A549 (cell line): ENCODE data around the gene GFER. TPM values are rescaled to one million over a fixed set of nuclear protein-coding genes. Genes with fewer than 3 reads are reported as not detected.
A peak's percentile ranks its signal among the peaks of the same experiment; 100 is the strongest.

Experiments used
- ATAC-seq, 2 experiments: fragments of 200-7000 bp in 1 of 2; fragments of >200 bp in 1 of 2; cut with Nextera tagmentation in 1 of 2; cut with Tn5 transposase in 1 of 2; 3 replicates each; pipeline versions ENCODE4 v1.8.0 to v1.9.1; 2018 to 2020; ENCODE audit warnings: mild to moderate bottlenecking in 1 of 2, moderate library complexity in 1 of 2
- CTCF ChIA-PET: fragments of 300-600 bp; sonication (Branson Sonifier 250); formaldehyde crosslinking; extraction: SDS; loops from one replicate; lab custom pipeline; 2021; ENCODE audit warnings: antibody characterized with exemption, inconsistent platforms; lab: Yijun Ruan, JAX
- POLR2A ChIA-PET: fragments of 350-600 bp; formaldehyde crosslinking; extraction: SDS; loops from one replicate; lab custom pipeline; 2021; ENCODE audit warnings: antibody characterized with exemption, inconsistent platforms; lab: Yijun Ruan, JAX
- DNase-seq, 2 experiments: peaks; one replicate each; pipeline versions ENCODE4 v3.0.0 to v3.0.0-alpha.2; 2011 to 2016; ENCODE audit warnings: low read depth in 1 of 2, low spot score in 1 of 2
- FAIRE-seq: peaks from 2 replicates; lab custom pipeline; 2011; peaks lifted over from hg19 to GRCh38; lab: Jason Lieb, UNC
- H3K27ac ChIP-seq, 2 experiments: fragments of >200 bp; sonication (Bioruptor Twin); formaldehyde crosslinking; 3 replicates each; pipeline ENCODE4 v1.5.1; 2016 to 2017
- H3K4me1 ChIP-seq: fragments of >200 bp; sonication (Bioruptor Twin); formaldehyde crosslinking; 3 replicates; pipeline ENCODE4 v1.6.1; 2016
- H3K4me2 ChIP-seq: fragments of >200 bp; sonication (Bioruptor Twin); formaldehyde crosslinking; 3 replicates; pipeline ENCODE4 v1.6.1; 2016
- H3K4me3 ChIP-seq: fragments of >200 bp; sonication (Bioruptor Twin); formaldehyde crosslinking; 3 replicates; pipeline ENCODE4 v1.5.1; 2016
- H3K9me3 ChIP-seq: fragments of >200 bp; sonication (Bioruptor Twin); formaldehyde crosslinking; 3 replicates; pipeline ENCODE4 v1.6.1; 2016
- CBX2 ChIP-seq: fragments of 200-600 bp; sonication (generic); IDR thresholded peaks from 2 replicates; pipeline ENCODE4 v1.6.1; 2016; ENCODE audit warnings: low read depth, mild to moderate bottlenecking, borderline replicate concordance
- CHD2 ChIP-seq: fragments of 150-350 bp; IDR thresholded peaks from 2 replicates; pipeline ENCODE4 v1.6.1; 2014; ENCODE audit warnings: low read length; ENCODE audit not compliant: partially characterized antibody
- EP300 ChIP-seq, 2 experiments: fragments of >200 bp; sonication (Bioruptor Twin); formaldehyde crosslinking; IDR thresholded peaks; 2 replicates in 1 of 2; 3 replicates in 1 of 2; pipeline ENCODE4 v1.6.1; 2016 to 2017
- FOSL2 ChIP-seq, 2 experiments: fragments of 450-650 bp in 1 of 2; fragments of >200 bp in 1 of 2; sonication (Bioruptor Twin) in 1 of 2; formaldehyde crosslinking; IDR thresholded peaks; 2 replicates each; pipeline versions ENCODE4 v1.5.0 to v1.6.1; 2016 to 2020; ENCODE audit warnings: mild to moderate bottlenecking in 1 of 2, moderate library complexity in 1 of 2
- FOXS1 ChIP-seq: fragments of 250-450 bp; sonication (Bioruptor Pico); IDR thresholded peaks from 2 replicates; pipeline ENCODE4 v1.5.0; 2020; ENCODE audit warnings: mild to moderate bottlenecking, moderate library complexity
- GATA3 ChIP-seq: IDR thresholded peaks from 2 replicates; pipeline ENCODE4 v1.6.1; 2012; ENCODE audit warnings: borderline replicate concordance
- HDAC2 ChIP-seq: fragments of 200-600 bp; sonication (generic); IDR thresholded peaks from 2 replicates; pipeline ENCODE4 v1.6.1; 2016
- JUN ChIP-seq, 2 experiments: fragments of >200 bp; sonication (Bioruptor Twin); formaldehyde crosslinking; IDR thresholded peaks; 2 replicates in 1 of 2; 3 replicates in 1 of 2; pipeline ENCODE4 v1.6.1; 2016 to 2017
- JUNB ChIP-seq: fragments of >200 bp; sonication (Bioruptor Twin); formaldehyde crosslinking; IDR thresholded peaks from 2 replicates; pipeline ENCODE4 v1.6.1; 2016
- KDM1A ChIP-seq: fragments of 200-600 bp; sonication (generic); IDR thresholded peaks from 2 replicates; pipeline ENCODE4 v1.6.1; 2016; ENCODE audit warnings: low read depth, mild to moderate bottlenecking
- MAFK ChIP-seq: fragments of 450-650 bp; IDR thresholded peaks from 2 replicates; pipeline ENCODE4 v1.6.1; 2014; ENCODE audit not compliant: partially characterized antibody
- RAD21 ChIP-seq, 2 experiments: fragments of >200 bp in 1 of 2; sonication (Bioruptor Twin) in 1 of 2; formaldehyde crosslinking in 1 of 2; IDR thresholded peaks in 1 of 2; conservative IDR thresholded peaks in 1 of 2; 2 replicates in 1 of 2; 3 replicates in 1 of 2; pipeline ENCODE4 v1.6.1; 2012 to 2018; ENCODE audit warnings: inconsistent platforms in 1 of 2
- RCOR1 ChIP-seq: fragments of 150-350 bp; IDR thresholded peaks from 2 replicates; pipeline ENCODE4 v1.6.1; 2014; ENCODE audit warnings: antibody characterized with exemption, low read length, low read depth
- RFX5 ChIP-seq: fragments of 450-650 bp; IDR thresholded peaks from 2 replicates; pipeline ENCODE4 v1.7.1; 2014; ENCODE audit warnings: antibody characterized with exemption, mild to moderate bottlenecking, moderate library complexity
- SMC3 ChIP-seq: fragments of >200 bp; sonication (Bioruptor Twin); formaldehyde crosslinking; IDR thresholded peaks from 3 replicates; pipeline ENCODE4 v1.6.1; 2018; ENCODE audit warnings: inconsistent platforms
- TFCP2L1 ChIP-seq: fragments of 250-450 bp; sonication (Bioruptor Pico); IDR thresholded peaks from 2 replicates; pipeline ENCODE4 v1.5.0; 2021; ENCODE audit warnings: mild to moderate bottlenecking
- ZNF302 ChIP-seq: fragments of 250-450 bp; sonication (Bioruptor Pico); IDR thresholded peaks from 2 replicates; pipeline ENCODE4 v1.9.0; 2021; ENCODE audit warnings: inconsistent platforms, mild to moderate bottlenecking, moderate library complexity
- WGBS: methylation state at CpG from one replicate; pipeline ENCODE4 v1.1.6; 2017; ENCODE audit errors: missing lambda C conversion rate; 5-methylcytosine and 5-hydroxymethylcytosine counted together
- polyA plus RNA-seq, 4 experiments: library from polyadenylated mRNA; depleted of rRNA in 3 of 4; stranded (reverse); fragments of >200 nt; fragmentation: RNase III in 1 of 4; extraction: RNeasy Plus Mini Kit Qiagen cat#74134 plus additional on column Dnase treatment in 1 of 4; gene quantifications; 2 replicates in 3 of 4; 3 replicates in 1 of 4; pipeline ENCODE4 v1.2.3, GENCODE V29; 2011 to 2017
- TF ChIP-seq, protein P1 (sequence below): fragments of 450-650 bp; IDR thresholded peaks from 2 replicates; pipeline ENCODE4 v1.6.1; 2014; ENCODE audit warnings: antibody characterized with exemption
- TF ChIP-seq, protein P2 (sequence below): IDR thresholded peaks from 2 replicates; pipeline ENCODE4 v1.6.1; 2012
- TF ChIP-seq, protein P3 (sequence below): fragments of >200 bp; sonication (Bioruptor Twin); formaldehyde crosslinking; IDR thresholded peaks from 3 replicates; pipeline ENCODE4 v1.6.1; 2016

Gene GFER
- polyA plus RNA-seq, 2 of the 4 experiments (the other 2 are of a cell fraction): 12.9 to 33.9 TPM

DNA sequence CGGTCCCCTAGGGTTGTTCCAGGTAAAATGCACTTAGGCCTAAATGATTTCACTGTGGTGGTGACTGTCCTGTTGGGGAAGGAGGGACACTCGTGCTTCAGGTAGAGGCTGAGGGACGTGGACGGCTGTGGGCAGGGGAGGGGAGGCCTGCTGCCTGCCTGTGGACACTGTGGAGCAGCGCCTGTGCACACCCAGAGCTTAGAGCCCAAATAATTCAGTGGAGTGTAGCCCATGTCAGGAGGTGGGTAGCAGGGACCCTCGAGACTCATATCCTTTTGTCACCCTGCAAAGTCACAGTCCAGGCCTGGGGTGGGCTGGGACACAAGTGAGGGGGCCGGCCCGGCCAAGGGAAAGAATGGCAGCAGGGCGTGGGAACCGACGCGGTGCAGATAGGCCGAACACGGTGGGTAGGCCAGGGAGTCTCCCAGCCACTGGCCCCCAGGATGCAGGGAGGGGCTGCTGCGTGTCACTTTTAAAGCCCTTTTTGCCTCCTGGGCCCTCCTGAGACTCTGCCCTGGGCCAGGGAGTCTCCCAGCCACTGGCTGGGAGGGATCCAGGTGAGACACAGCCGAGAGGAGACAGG, 42.0 kb downstream of the GFER start:
- ATAC-seq: no peak
- peak overlapping the region; percentile 81 to 88 for H3K27ac ChIP-seq
- peak overlapping the region; percentile 97 for H3K4me2 ChIP-seq
- no peak for FAIRE-seq
- H3K4me3 ChIP-seq: peak overlapping the region; percentile 82
- DNase-seq: no peak
- H3K9me3 ChIP-seq: no peaks in the 10 kb centered on the region
- WGBS: 83% methylated on average over 15 of the region's 16 CpGs
- TF ChIP-seq RFX5 (no peak), ZNF302 (CRISPR knock-in tag) (no peak), FOXS1 (CRISPR knock-in tag) (no peak), JUNB (no peak), RAD21 (conservative IDR thresholded peaks at IDR 0.05 in 1 of 2, IDR thresholded peaks at IDR 0.05 in 1 of 2) (no peak), EP300 (IDR thresholded peaks at IDR 0.05) (no peak), SMC3 (no peak), KDM1A (no peak), MAFK (no peak), CBX2 (no peak), FOSL2 (IDR thresholded peaks at IDR 0.05) (no peak), FOSL2 (CRISPR knock-in tag; IDR thresholded peaks at IDR 0.05) (no peak), TFCP2L1 (CRISPR knock-in tag) (no peak), RCOR1 (no peak)
- TF ChIP-seq, protein P1, sequence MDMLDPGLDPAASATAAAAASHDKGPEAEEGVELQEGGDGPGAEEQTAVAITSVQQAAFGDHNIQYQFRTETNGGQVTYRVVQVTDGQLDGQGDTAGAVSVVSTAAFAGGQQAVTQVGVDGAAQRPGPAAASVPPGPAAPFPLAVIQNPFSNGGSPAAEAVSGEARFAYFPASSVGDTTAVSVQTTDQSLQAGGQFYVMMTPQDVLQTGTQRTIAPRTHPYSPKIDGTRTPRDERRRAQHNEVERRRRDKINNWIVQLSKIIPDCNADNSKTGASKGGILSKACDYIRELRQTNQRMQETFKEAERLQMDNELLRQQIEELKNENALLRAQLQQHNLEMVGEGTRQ: no peak
- POLR2A ChIA-PET: no interaction called here
- CTCF ChIA-PET: interaction anchor here (0.6 to 7.8 kb wide), 7 partner anchors 10 to 425 kb away, joined by 3 to 117 read pairs (median 4); partner anchors contain the start of genes ECI1 and PKD1
- peaks cover 34% of the 10 kb centered on the region for H3K4me1 ChIP-seq

DNA sequence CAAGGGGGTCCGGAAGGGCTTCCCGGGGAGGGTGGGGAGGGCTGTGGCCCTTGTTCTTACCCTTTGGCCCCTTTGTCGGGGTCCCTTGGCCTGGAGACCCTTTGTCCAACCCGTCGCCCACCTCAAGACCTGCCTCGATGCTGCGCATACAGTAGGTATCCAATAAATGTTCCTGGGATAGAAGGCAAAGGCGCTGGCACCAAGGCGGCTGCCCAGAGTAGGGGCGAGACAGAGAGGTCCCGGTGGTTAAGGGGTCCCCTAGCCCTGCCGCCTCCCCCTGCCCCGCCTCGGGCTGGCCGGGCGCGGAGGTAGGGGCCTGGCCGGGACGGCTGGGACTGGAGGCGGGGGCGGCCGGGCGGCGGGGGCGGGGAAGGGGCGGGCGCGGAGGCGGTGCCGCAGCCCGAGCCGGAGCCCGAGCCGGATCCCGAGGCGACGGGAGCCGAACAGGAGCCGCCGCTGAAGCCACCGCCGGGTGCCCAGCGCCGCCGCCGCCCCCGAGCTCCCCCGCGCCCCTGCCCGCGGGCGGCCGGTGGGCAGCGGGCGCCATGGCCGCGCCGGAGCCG, 42.5 kb downstream of the GFER start, which contains the start of gene NHERF2:
Gene NHERF2 (plus strand): TSS at position 442 of the 563 bp plus-strand sequence. CDS start 104 bp downstream, at position 546.
- CTCF ChIA-PET: interaction anchor here (0.6 to 7.8 kb wide), 4 partner anchors 10 to 112 kb away, joined by 3 to 117 read pairs (median 6); partner anchors contain the start of gene PKD1
- peak within 1 kb of the TSS; percentile 82 for H3K4me3 ChIP-seq
- 36% methylated on average over 9 of the region's 59 CpGs for WGBS
- no peak for FAIRE-seq
- H3K27ac ChIP-seq: peak within 1 kb of the TSS; percentile 81 to 88
- ATAC-seq: peak; percentile 7 to 31; a peak in 3 of 6 replicates
- peaks cover 34% of the 10 kb centered on the region for H3K4me1 ChIP-seq
- POLR2A ChIA-PET: interaction anchor here (0.6 to 1.4 kb wide), 2 partner anchors 14 to 129 kb away, joined by 3 to 8 read pairs; partner anchors contain the start of gene TRAF7
- no peak for DNase-seq
- no peaks in the 10 kb centered on the region for H3K9me3 ChIP-seq
- peak within 1 kb of the TSS; percentile 97 for H3K4me2 ChIP-seq
- no peak for TF ChIP-seq GATA3
- TF ChIP-seq CHD2: no peak
- TF ChIP-seq HDAC2: no peak
- TF ChIP-seq, protein P2, sequence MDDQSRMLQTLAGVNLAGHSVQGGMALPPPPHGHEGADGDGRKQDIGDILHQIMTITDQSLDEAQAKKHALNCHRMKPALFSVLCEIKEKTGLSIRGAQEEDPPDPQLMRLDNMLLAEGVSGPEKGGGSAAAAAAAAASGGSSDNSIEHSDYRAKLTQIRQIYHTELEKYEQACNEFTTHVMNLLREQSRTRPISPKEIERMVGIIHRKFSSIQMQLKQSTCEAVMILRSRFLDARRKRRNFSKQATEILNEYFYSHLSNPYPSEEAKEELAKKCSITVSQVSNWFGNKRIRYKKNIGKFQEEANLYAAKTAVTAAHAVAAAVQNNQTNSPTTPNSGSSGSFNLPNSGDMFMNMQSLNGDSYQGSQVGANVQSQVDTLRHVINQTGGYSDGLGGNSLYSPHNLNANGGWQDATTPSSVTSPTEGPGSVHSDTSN: no peak
- 0 out of 5 replicates have a peak, but pooled peaks of 1 of the 2 experiments have one; percentile 28 for TF ChIP-seq JUN (IDR thresholded peaks at IDR 0.05)
- no peak for TF ChIP-seq RCOR1
- TF ChIP-seq, protein P3, sequence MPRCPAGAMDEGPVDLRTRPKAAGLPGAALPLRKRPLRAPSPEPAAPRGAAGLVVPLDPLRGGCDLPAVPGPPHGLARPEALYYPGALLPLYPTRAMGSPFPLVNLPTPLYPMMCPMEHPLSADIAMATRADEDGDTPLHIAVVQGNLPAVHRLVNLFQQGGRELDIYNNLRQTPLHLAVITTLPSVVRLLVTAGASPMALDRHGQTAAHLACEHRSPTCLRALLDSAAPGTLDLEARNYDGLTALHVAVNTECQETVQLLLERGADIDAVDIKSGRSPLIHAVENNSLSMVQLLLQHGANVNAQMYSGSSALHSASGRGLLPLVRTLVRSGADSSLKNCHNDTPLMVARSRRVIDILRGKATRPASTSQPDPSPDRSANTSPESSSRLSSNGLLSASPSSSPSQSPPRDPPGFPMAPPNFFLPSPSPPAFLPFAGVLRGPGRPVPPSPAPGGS: 0 out of 3 replicates have a peak, but pooled peaks have one; percentile 36
- TF ChIP-seq, all 56 proteins: peak for 2
